Measurements from ENCODE around the gene HSD11B2. TPM values are rescaled to one million over a fixed set of nuclear protein-coding genes. Genes with fewer than 3 reads are reported as not detected.

The HSD11B2 gene
- total and polyA plus RNA-seq, 2 of the 8 experiments (the other 6 are each of a cell fraction or from before 2014, with no cell fraction given) = 28.7 to 32.9 TPM

DNA sequence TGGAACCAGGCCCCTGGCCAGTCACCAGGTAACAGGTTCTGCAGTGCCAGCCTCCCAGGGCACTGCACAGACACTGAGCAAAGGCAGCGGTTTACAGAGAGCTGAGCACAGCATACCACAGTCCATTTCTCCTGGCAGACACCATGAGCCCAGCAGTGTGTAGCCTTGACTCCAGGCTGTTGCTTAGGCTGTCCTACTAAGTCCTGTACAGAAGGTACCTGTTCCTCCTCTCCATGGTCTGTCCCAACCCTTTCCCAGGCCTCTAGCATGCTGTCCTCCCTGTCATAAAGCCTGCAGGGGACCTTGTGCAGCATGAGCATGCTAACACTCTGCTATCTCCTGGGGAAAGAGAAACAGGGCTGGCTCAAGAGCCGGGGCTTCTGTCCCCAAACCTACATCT, 30.0 kb downstream of the HSD11B2 start (continued):
- TF ChIP-seq, protein P1, sequence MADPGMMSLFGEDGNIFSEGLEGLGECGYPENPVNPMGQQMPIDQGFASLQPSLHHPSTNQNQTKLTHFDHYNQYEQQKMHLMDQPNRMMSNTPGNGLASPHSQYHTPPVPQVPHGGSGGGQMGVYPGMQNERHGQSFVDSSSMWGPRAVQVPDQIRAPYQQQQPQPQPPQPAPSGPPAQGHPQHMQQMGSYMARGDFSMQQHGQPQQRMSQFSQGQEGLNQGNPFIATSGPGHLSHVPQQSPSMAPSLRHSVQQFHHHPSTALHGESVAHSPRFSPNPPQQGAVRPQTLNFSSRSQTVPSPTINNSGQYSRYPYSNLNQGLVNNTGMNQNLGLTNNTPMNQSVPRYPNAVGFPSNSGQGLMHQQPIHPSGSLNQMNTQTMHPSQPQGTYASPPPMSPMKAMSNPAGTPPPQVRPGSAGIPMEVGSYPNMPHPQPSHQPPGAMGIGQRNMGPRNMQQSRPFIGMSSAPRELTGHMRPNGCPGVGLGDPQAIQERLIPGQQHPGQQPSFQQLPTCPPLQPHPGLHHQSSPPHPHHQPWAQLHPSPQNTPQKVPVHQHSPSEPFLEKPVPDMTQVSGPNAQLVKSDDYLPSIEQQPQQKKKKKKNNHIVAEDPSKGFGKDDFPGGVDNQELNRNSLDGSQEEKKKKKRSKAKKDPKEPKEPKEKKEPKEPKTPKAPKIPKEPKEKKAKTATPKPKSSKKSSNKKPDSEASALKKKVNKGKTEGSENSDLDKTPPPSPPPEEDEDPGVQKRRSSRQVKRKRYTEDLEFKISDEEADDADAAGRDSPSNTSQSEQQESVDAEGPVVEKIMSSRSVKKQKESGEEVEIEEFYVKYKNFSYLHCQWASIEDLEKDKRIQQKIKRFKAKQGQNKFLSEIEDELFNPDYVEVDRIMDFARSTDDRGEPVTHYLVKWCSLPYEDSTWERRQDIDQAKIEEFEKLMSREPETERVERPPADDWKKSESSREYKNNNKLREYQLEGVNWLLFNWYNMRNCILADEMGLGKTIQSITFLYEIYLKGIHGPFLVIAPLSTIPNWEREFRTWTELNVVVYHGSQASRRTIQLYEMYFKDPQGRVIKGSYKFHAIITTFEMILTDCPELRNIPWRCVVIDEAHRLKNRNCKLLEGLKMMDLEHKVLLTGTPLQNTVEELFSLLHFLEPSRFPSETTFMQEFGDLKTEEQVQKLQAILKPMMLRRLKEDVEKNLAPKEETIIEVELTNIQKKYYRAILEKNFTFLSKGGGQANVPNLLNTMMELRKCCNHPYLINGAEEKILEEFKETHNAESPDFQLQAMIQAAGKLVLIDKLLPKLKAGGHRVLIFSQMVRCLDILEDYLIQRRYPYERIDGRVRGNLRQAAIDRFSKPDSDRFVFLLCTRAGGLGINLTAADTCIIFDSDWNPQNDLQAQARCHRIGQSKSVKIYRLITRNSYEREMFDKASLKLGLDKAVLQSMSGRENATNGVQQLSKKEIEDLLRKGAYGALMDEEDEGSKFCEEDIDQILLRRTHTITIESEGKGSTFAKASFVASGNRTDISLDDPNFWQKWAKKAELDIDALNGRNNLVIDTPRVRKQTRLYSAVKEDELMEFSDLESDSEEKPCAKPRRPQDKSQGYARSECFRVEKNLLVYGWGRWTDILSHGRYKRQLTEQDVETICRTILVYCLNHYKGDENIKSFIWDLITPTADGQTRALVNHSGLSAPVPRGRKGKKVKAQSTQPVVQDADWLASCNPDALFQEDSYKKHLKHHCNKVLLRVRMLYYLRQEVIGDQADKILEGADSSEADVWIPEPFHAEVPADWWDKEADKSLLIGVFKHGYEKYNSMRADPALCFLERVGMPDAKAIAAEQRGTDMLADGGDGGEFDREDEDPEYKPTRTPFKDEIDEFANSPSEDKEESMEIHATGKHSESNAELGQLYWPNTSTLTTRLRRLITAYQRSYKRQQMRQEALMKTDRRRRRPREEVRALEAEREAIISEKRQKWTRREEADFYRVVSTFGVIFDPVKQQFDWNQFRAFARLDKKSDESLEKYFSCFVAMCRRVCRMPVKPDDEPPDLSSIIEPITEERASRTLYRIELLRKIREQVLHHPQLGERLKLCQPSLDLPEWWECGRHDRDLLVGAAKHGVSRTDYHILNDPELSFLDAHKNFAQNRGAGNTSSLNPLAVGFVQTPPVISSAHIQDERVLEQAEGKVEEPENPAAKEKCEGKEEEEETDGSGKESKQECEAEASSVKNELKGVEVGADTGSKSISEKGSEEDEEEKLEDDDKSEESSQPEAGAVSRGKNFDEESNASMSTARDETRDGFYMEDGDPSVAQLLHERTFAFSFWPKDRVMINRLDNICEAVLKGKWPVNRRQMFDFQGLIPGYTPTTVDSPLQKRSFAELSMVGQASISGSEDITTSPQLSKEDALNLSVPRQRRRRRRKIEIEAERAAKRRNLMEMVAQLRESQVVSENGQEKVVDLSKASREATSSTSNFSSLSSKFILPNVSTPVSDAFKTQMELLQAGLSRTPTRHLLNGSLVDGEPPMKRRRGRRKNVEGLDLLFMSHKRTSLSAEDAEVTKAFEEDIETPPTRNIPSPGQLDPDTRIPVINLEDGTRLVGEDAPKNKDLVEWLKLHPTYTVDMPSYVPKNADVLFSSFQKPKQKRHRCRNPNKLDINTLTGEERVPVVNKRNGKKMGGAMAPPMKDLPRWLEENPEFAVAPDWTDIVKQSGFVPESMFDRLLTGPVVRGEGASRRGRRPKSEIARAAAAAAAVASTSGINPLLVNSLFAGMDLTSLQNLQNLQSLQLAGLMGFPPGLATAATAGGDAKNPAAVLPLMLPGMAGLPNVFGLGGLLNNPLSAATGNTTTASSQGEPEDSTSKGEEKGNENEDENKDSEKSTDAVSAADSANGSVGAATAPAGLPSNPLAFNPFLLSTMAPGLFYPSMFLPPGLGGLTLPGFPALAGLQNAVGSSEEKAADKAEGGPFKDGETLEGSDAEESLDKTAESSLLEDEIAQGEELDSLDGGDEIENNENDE (IDR thresholded peaks at IDR 0.05; ENCODE audit: insufficient replicate concordance, low read length) = no peak
- TF ChIP-seq SUZ12 (IDR thresholded peaks at IDR 0.05; ENCODE audit: low read length) (no peak), CREB1 (IDR thresholded peaks at IDR 0.05) (no peak), EGR1 (IDR thresholded peaks at IDR 0.05; ENCODE audit: borderline replicate concordance, low read depth, low read length) (no peak), TBP (IDR thresholded peaks at IDR 0.05; ENCODE audit: low read depth, low read length) (no peak), POU5F1 (IDR thresholded peaks at IDR 0.05; ENCODE audit: low read depth, low read length) (no peak), MAFK (IDR thresholded peaks at IDR 0.05; ENCODE audit: low read depth, low read length) (no peak), CHD2 (IDR thresholded peaks at IDR 0.05; ENCODE audit: low read length) (no peak), SRF (IDR thresholded peaks at IDR 0.05; ENCODE audit: low read depth, low read length) (no peak), POLR2AphosphoS5 (IDR thresholded peaks at IDR 0.05; ENCODE audit: low read depth, low read length) (no peak), EP300 (IDR thresholded peaks at IDR 0.05; ENCODE audit: borderline replicate concordance in 1 of 2, low read depth in 2 of 2, low read length in 2 of 2) (no peak), EZH2 (IDR thresholded peaks at IDR 0.05; ENCODE audit: low read depth, low read length, severe bottlenecking) (no peak)
